Stomach (tissue), 4 donors: Measurements from ENCODE around the gene LYZL1.

ENCODE experiments used
- EP300 ChIP-seq: sonication (generic); formaldehyde crosslinking; IDR thresholded peaks from one replicate; pipeline ENCODE4 v1.6.1; 2017; ENCODE audit warnings: antibody characterized with exemption
- POLR2A ChIP-seq, 4 donors: fragments of 450-650 bp; IDR thresholded peaks; one replicate each; pipeline ENCODE4 v1.6.1; 2016; ENCODE audit warnings: antibody characterized with exemption in 4 of 4, control low read depth in 2 of 4, mild to moderate bottlenecking in 1 of 4, moderate library complexity in 1 of 4
- TF ChIP-seq, protein P1 (sequence below), 7 experiments: fragments of 450-650 bp in 4 of 7; fragments of 200-600 bp in 3 of 7; sonication (generic) in 3 of 7; IDR thresholded peaks; one replicate each; pipeline ENCODE4 v1.5.1; 2016 to 2019; ENCODE audit warnings: antibody characterized with exemption in 7 of 7, control low read depth in 2 of 7, mild to moderate bottlenecking in 1 of 7

DNA sequence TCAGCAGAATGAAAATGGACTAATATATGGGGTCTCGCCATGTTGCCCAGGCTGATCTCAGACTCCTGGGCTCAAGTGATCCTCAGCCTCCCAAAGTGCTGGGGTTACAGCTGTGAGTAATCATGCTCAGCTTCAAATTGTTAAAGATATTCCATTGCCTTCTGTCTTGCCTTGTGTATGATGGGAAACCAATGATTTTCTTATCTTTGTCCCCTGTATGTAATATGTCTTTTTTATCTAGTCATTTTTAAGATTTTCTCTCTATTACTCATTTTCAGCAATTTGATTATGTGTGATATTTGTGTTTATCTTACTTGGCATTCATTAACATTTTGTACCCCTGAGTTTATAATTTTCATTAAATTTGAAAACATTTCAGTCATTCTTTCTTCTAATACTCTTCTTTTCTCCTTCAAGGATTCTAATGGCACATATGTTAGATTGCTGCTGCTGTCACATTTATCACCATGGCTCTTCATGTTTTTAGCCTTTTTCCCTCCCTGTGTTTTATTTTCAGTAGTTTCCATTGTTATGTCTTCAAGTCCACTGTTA lies 12.6 kb downstream of the LYZL1 start:
- TF ChIP-seq POLR2A (IDR thresholded peaks at IDR 0.05) (no peak), EP300 (no peak)
- TF ChIP-seq, protein P1, sequence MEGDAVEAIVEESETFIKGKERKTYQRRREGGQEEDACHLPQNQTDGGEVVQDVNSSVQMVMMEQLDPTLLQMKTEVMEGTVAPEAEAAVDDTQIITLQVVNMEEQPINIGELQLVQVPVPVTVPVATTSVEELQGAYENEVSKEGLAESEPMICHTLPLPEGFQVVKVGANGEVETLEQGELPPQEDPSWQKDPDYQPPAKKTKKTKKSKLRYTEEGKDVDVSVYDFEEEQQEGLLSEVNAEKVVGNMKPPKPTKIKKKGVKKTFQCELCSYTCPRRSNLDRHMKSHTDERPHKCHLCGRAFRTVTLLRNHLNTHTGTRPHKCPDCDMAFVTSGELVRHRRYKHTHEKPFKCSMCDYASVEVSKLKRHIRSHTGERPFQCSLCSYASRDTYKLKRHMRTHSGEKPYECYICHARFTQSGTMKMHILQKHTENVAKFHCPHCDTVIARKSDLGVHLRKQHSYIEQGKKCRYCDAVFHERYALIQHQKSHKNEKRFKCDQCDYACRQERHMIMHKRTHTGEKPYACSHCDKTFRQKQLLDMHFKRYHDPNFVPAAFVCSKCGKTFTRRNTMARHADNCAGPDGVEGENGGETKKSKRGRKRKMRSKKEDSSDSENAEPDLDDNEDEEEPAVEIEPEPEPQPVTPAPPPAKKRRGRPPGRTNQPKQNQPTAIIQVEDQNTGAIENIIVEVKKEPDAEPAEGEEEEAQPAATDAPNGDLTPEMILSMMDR (IDR thresholded peaks at IDR 0.05), result no peak
